ENCODE data around the gene RSPH1. TPM values are rescaled to one million over a fixed set of nuclear protein-coding genes. Genes with fewer than 3 reads are reported as not detected.

The RSPH1 gene
- total RNA-seq, 2 donors from 2014 or later = 1.8 to 2.2 TPM

DNA sequence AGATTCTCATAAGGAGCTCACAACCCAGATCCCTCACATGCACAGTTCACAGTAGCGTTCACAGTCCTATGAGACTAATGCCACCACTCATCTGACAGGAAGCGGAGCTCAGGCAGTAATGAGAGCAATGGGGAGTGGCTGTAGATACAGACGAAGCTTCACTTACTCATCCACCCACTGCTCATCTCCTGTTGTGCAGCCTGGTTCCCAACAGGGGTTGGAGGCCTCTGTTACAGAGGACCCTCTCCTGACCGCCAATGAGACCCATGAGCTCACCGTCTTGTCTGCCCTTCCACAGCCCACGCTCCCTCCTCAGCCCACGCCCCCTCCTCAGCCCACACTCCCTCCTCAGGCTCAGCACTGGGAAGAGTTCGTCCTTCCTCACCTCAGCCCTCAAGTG is 39.6 kb downstream of the RSPH1 start:
- no peaks in the 10 kb centered on the region for H3K27me3 Mint-ChIP-seq (ENCODE audit: insufficient read depth)
- H3K36me3 ChIP-seq (ENCODE audit: control insufficient read depth, insufficient read depth, low read length) = no peaks in the 10 kb centered on the region
- TF ChIP-seq, protein P1, sequence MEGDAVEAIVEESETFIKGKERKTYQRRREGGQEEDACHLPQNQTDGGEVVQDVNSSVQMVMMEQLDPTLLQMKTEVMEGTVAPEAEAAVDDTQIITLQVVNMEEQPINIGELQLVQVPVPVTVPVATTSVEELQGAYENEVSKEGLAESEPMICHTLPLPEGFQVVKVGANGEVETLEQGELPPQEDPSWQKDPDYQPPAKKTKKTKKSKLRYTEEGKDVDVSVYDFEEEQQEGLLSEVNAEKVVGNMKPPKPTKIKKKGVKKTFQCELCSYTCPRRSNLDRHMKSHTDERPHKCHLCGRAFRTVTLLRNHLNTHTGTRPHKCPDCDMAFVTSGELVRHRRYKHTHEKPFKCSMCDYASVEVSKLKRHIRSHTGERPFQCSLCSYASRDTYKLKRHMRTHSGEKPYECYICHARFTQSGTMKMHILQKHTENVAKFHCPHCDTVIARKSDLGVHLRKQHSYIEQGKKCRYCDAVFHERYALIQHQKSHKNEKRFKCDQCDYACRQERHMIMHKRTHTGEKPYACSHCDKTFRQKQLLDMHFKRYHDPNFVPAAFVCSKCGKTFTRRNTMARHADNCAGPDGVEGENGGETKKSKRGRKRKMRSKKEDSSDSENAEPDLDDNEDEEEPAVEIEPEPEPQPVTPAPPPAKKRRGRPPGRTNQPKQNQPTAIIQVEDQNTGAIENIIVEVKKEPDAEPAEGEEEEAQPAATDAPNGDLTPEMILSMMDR (conservative IDR thresholded peaks at IDR 0.05) = no peak
- H3K9ac ChIP-seq (ENCODE audit: extremely low read depth, low read length, poor library complexity, severe bottlenecking) = no peak overlapping the region
- H3K27ac ChIP-seq (ENCODE audit: low read depth, low read length) = no peak overlapping the region
- H3K4me3 Mint-ChIP-seq = no peak overlapping the region
- peak; percentile 10 for DNase-seq
- no peaks in the 10 kb centered on the region for H3K4me1 ChIP-seq (ENCODE audit: control insufficient read depth, insufficient read depth, low read length)
- peaks cover 2% of the 10 kb centered on the region for H3K36me3 Mint-ChIP-seq (ENCODE audit: low read depth)
- no peaks in the 10 kb centered on the region for H3K27me3 ChIP-seq (ENCODE audit: control insufficient read depth, insufficient read depth, low read length, poor library complexity, severe bottlenecking)
- peaks cover 39% of the 10 kb centered on the region for H3K9me3 ChIP-seq (ENCODE audit: control insufficient read depth, low read length)
- 92 to 95% methylated on average over 6 to 8 of the region's 8 CpGs for whole genome bisulfite sequencing, 2 experiments (ENCODE audit: insufficient coverage in 1 of 2, insufficient read length in 1 of 2)
- H3K4me3 ChIP-seq (ENCODE audit: low read length) = no peak overlapping the region
- peaks cover 57% of the 10 kb centered on the region for H3K4me1 Mint-ChIP-seq
- H3K27ac Mint-ChIP-seq = no peak overlapping the region
- peaks cover 20% of the 10 kb centered on the region for H3K9me3 Mint-ChIP-seq

DNA sequence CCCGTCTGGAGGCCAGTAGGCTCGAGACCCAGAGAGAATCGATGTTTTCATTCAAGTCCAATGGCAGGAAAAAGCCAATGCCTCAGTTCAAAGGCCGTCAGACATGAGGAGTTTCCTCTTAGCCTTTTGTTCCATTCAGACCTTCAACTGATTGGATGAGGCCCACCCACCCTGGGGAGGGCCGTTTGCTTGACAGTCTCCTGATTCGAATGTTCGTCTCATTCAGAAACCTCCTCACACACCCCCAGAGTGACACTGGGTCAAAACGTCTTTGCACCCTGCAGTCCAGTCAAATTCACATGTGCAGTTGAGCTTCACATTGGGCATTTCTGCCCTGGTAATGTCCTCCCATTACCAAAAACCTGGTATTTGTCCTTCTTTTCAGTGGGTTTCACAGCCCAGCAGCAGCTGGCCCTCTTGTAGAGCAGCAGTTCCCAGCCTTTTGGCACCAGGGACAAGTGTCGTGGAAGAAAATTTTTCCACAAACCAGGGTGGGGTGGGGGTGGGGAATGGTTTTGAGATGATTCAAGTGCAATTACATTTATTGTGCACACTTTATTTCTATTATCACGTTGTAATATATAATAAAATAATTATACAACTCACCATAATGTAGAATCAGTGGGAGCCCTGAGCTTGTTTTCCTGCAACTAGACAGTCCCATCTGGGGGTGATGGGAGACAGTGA is 40.1 kb downstream of the RSPH1 start:
- no peaks in the 10 kb centered on the region for H3K27me3 ChIP-seq (ENCODE audit: control insufficient read depth, insufficient read depth, low read length, poor library complexity, severe bottlenecking)
- no peak overlapping the region for H3K27ac ChIP-seq (ENCODE audit: low read depth, low read length)
- peaks cover 20% of the 10 kb centered on the region for H3K9me3 Mint-ChIP-seq
- DNase-seq = no peak
- no peaks in the 10 kb centered on the region for H3K36me3 ChIP-seq (ENCODE audit: control insufficient read depth, insufficient read depth, low read length)
- TF ChIP-seq, protein P1 (conservative IDR thresholded peaks at IDR 0.05) = no peak
- H3K4me1 Mint-ChIP-seq = peaks cover 51% of the 10 kb centered on the region
- H3K36me3 Mint-ChIP-seq (ENCODE audit: low read depth) = peaks cover 2% of the 10 kb centered on the region
- no peak overlapping the region for H3K4me3 ChIP-seq (ENCODE audit: low read length)
- WGBS, 2 experiments (ENCODE audit: insufficient coverage in 1 of 2, insufficient read length in 1 of 2) = 89 to 96% methylated on average over 8 to 9 of the region's 10 CpGs
- H3K4me1 ChIP-seq (ENCODE audit: control insufficient read depth, insufficient read depth, low read length) = no peaks in the 10 kb centered on the region
- H3K4me3 Mint-ChIP-seq = no peak overlapping the region
- H3K9me3 ChIP-seq (ENCODE audit: control insufficient read depth, low read length) = peaks cover 33% of the 10 kb centered on the region
- no peaks in the 10 kb centered on the region for H3K27me3 Mint-ChIP-seq (ENCODE audit: insufficient read depth)
- no peak overlapping the region for H3K27ac Mint-ChIP-seq
- no peak overlapping the region for H3K9ac ChIP-seq (ENCODE audit: extremely low read depth, low read length, poor library complexity, severe bottlenecking)

DNA sequence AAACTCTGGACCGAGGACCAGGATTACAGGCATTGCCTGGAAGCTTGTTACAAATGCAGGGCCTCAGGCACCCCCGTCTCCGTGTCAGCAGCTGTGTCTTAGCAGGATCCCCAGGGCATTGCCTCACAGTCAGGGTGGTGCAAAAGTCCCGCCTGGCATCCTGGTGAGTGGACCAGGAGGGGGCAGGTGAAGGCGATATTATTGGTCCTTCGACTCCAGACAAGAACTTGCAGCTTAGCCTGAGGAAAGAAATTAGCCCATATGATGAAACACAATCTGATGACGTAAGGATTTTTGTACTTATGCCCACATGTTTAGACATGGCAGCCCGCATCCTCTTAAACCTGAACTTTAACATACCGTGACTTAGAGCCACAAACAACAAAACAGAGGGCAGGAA is 40.8 kb downstream of the RSPH1 start:
- Mint-ChIP-seq H3K27me3 (ENCODE audit: insufficient read depth) (no peaks in the 10 kb centered on the region), H3K9me3 (peaks cover 18% of the 10 kb centered on the region), H3K4me3 (no peak overlapping the region), H3K4me1 (peaks cover 50% of the 10 kb centered on the region), H3K36me3 (ENCODE audit: low read depth) (peaks cover 2% of the 10 kb centered on the region), H3K27ac (no peak overlapping the region)
- H3K9me3 ChIP-seq (ENCODE audit: control insufficient read depth, low read length) = peaks cover 26% of the 10 kb centered on the region
- no peak overlapping the region for H3K27ac ChIP-seq (ENCODE audit: low read depth, low read length)
- H3K36me3 ChIP-seq (ENCODE audit: control insufficient read depth, insufficient read depth, low read length) = no peaks in the 10 kb centered on the region
- no peaks in the 10 kb centered on the region for H3K27me3 ChIP-seq (ENCODE audit: control insufficient read depth, insufficient read depth, low read length, poor library complexity, severe bottlenecking)
- no peaks in the 10 kb centered on the region for H3K4me1 ChIP-seq (ENCODE audit: control insufficient read depth, insufficient read depth, low read length)
- no peak for DNase-seq
- H3K4me3 ChIP-seq (ENCODE audit: low read length) = no peak overlapping the region
- TF ChIP-seq, protein P1 (conservative IDR thresholded peaks at IDR 0.05) = no peak
- no peak overlapping the region for H3K9ac ChIP-seq (ENCODE audit: extremely low read depth, low read length, poor library complexity, severe bottlenecking)
- whole genome bisulfite sequencing, 2 experiments (ENCODE audit: insufficient coverage in 1 of 2, insufficient read length in 1 of 2) = 78 to 81% methylated on average over 8 to 9 of the region's 9 CpGs

Measured in endodermal cell (in vitro differentiated cells).